Skeletal muscle tissue (tissue), 4 donors: ENCODE data around the gene FOS. TPM values are rescaled to one million over a fixed set of nuclear protein-coding genes. Genes with fewer than 3 reads are reported as not detected.

Experiments
- H3K27ac ChIP-seq: one replicate; pipeline ENCODE4 v1.7.0; 2013; ENCODE audit warnings: mild to moderate bottlenecking, low read depth, low read length, inconsistent platforms
- H3K27me3 ChIP-seq, 3 donors: one replicate each; pipeline ENCODE4 v1.7.0; 2013; ENCODE audit warnings: low read length in 3 of 3; ENCODE audit not compliant: control insufficient read depth in 3 of 3, insufficient read depth in 3 of 3
- H3K36me3 ChIP-seq, 3 donors: one replicate each; pipeline ENCODE4 v1.7.0; 2013; ENCODE audit warnings: low read length in 3 of 3; ENCODE audit not compliant: control insufficient read depth in 3 of 3, insufficient read depth in 3 of 3
- H3K4me1 ChIP-seq, 3 donors: one replicate each; pipeline ENCODE4 v1.7.0; 2013; ENCODE audit warnings: low read length in 3 of 3, mild to moderate bottlenecking in 3 of 3; ENCODE audit not compliant: control insufficient read depth in 3 of 3, insufficient read depth in 3 of 3
- H3K4me3 ChIP-seq, 3 donors: one replicate each; pipeline ENCODE4 v1.7.0; 2013; ENCODE audit warnings: low read length in 3 of 3
- H3K9ac ChIP-seq, 3 donors: one replicate each; pipeline ENCODE4 v1.7.0; 2013; ENCODE audit warnings: low read length in 3 of 3, mild to moderate bottlenecking in 3 of 3, moderate library complexity in 2 of 3, low read depth in 1 of 3
- H3K9me3 ChIP-seq, 3 donors: one replicate each; pipeline ENCODE4 v1.7.0; 2013; ENCODE audit warnings: low read length in 3 of 3; ENCODE audit not compliant: control insufficient read depth in 3 of 3
- total RNA-seq: library from RNA; depleted of rRNA; stranded (reverse); fragments of >200 nt; gene quantifications from one replicate; pipeline ENCODE4 v1.2.3, GENCODE V29; 2014
- donor health status: Osteomylitis.

The FOS gene
- total RNA-seq, 1 donor from 2014 or later: 134 TPM

DNA sequence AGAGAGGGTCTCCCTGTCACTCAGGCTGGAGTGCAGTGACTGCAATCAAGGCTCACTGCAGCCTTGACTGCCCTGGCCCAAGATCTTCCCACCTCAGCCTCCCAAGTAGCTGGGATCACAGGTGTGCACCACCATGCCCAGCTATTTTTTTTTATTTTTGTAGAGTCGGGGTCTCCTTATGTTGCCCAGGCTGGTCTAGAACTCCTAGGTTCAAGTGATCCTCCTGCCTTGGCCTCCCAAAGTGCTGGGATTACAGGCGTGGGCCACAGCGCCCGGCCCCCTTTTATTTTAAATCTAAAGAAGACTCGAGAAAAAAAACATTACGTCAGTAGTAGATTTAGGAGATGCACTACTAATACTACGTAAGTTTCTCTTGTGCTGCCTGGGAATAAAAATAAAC, 14.3 kb downstream of the FOS start:
- Histone ChIP-seq H3K4me1 (peaks cover 23 to 37% (median 24%) of the 10 kb centered on the region in 3 donors), H3K27ac (peak overlapping the region; percentile 94), H3K27me3 (no peaks in the 10 kb centered on the region), H3K9me3 (no peaks in the 10 kb centered on the region), H3K9ac (no peak overlapping the region), H3K4me3 (no peak overlapping the region), H3K36me3 (no peaks in the 10 kb centered on the region)

DNA sequence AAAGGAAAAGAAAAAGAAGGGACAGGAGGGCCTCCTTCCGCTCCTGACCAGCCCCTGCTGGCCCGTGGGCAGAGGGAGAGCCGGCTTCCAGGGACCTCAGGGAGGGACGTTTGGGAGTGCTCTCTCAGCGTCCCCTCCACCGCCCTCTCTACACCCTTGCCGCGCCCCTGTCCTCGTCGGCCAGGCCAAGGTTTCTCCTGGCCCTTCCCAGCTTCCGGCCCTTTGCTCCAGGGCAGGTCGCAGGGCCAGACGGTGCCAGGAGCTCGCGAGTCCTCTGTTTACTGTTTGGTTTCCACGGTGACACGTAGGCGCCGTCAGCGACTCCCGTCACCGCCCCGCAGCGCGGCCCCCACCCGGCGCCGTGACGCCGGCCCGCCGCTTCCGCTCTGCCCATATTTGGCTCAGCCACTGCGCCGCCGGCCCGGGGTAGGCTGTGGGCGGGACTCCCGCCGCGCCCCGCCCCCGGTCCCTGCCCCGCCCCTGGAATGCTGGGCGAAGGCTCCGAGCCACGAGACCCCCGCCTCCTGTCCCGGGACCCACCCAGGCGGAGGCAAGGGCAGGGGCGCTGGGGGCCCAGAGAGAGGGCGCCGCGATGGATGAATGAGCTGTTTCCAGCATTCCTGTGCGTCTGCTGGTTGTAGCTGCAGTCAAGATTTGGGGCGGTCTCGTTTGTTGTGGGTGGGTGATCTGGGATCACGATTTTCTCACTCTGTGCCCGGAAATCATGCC, 15.5 kb downstream of the FOS start:
- H3K27me3 ChIP-seq: no peaks in the 10 kb centered on the region
- H3K9me3 ChIP-seq: no peaks in the 10 kb centered on the region
- H3K36me3 ChIP-seq: no peaks in the 10 kb centered on the region
- peak overlapping the region; percentile 78 to 89 (median 83) for H3K4me3 ChIP-seq
- peak overlapping the region; percentile 84 to 90 (median 87) for H3K9ac ChIP-seq
- H3K27ac ChIP-seq: peak overlapping the region; percentile 94
- H3K4me1 ChIP-seq: peaks cover 19 to 32% (median 19%) of the 10 kb centered on the region in 3 donors

DNA sequence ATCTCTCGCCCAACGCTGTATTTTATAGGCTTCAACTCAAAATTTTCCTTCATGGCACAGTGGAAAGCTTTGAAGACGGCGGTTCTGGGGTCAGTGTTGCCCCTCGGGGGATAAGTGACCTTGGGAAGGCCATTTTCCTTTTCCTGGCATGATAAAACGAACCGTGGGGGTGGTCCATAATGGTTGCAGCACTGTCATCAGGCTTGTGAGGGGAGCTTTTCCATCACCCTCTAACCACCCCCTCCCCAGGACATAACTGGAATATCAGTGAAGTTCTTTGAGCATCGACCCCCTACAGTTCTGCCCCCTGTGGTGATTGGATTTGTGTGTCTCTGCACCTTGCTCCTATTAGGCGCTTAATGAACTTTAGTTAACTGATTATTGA, 16.0 kb downstream of the FOS start:
- Histone ChIP-seq H3K4me1 (peaks cover 19 to 32% (median 19%) of the 10 kb centered on the region in 3 donors), H3K36me3 (no peaks in the 10 kb centered on the region), H3K27ac (peak overlapping the region; percentile 94), H3K9ac (peak overlapping the region; percentile 78 to 81 (median 79)), H3K4me3 (peak overlapping the region; percentile 78 to 89 (median 83)), H3K27me3 (no peaks in the 10 kb centered on the region), H3K9me3 (no peaks in the 10 kb centered on the region)

DNA sequence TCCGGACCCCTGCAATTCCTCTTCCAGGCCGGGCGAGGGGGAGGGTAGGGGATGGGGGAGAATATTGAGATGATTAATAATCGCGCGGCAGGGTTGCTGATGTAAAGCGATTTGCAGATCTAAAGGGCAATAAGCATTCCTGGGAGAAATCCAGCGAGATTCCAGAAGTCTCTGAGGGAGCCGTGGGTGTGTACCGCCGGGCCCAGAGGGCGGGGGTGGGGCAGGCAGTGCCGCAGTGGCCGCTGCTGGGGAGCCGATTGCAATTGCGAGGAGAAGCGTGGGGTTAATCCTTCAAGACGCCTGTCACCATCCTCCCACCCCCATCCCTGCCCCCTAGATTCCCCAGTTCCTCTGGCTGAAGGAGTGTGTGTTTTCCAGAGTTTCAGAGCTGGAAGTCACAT, 16.4 kb downstream of the FOS start:
- peaks cover 19 to 32% (median 19%) of the 10 kb centered on the region in 3 donors for H3K4me1 ChIP-seq
- no peaks in the 10 kb centered on the region for H3K9me3 ChIP-seq
- peak overlapping the region; percentile 94 for H3K27ac ChIP-seq
- peak overlapping the region; percentile 78 to 89 (median 83) for H3K4me3 ChIP-seq
- H3K36me3 ChIP-seq: no peaks in the 10 kb centered on the region
- peak overlapping the region; percentile 78 to 81 (median 79) for H3K9ac ChIP-seq
- no peaks in the 10 kb centered on the region for H3K27me3 ChIP-seq

DNA sequence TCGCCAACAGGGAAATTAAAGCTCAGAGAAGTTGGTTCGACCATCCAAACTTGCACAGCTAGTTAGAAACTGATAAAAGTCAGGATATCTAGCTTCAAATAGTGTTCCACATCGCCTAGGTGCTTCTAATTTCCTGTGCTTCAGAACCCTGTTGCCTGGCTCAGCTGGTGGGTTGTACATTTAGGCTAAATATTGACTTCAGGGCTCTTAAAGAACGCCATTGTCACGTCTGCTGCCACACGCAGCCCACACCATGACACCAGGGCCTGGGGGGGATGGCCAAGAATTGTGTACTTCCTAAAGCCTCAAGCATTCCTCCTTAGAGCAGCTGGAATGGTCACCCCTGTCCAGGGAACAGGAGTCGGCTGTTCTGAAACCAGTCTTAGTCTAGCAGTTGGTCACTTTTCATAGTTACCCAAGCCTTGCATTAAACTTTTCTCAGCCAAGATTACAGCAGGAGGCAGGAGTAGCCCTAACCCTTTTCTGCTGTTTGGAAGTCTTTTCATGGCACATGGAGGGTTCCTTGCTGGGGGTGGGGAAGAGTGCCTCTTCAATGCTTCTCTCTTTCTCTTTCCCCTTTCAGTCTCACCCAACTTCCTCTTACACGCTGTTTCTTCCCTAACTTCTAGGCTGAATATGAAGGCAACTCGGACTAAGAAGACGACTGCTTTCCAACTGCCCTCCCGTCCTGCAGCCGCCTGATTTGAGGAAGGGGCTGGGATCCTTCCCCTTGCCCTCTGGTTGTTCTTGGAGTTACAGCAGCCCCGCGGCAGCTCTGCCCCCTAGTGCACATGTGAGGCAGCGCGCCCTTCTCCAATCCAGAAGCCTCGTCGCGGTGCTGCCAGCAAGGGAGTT, 17.1 kb downstream of the FOS start:
- Histone ChIP-seq H3K9me3 (no peaks in the 10 kb centered on the region), H3K9ac (peak overlapping the region; percentile 78 to 81 (median 79)), H3K4me3 (peak overlapping the region; percentile 78 to 89 (median 83)), H3K27me3 (no peaks in the 10 kb centered on the region), H3K4me1 (peaks cover 19 to 32% (median 19%) of the 10 kb centered on the region in 3 donors), H3K36me3 (no peaks in the 10 kb centered on the region), H3K27ac (peak overlapping the region; percentile 94)

DNA sequence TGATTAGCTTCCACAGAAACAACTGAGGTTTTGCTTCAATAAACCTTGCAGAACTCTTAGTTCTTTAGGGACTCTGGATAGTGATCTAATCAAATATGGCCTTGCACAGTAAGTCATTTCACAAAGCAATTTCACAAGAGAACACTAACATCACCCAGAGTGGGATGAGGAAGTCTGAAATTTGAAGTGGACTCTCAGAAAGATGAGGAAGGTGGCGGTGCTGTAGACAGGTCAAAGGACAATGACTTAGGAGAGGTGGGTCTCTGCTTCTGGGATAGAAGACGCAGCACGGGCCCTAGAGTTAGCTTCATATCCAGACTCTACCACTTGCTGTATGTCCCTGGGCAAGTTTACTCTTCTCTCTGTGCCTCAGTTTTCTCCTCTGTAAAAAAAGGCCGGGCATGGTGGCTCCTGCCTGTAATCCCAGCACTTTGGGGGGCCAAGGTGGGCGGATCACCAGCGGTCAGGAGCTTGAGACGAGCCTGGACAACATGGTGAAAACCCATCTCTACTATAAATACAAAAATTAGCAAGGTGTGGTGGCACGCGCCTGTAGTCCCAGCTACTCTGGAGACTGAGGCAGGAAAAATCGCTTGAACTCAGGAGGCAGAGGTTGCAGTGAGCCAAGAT, 18.9 kb downstream of the FOS start:
- no peaks in the 10 kb centered on the region for H3K36me3 ChIP-seq
- H3K27ac ChIP-seq: no peak overlapping the region
- H3K4me3 ChIP-seq: no peak overlapping the region
- H3K9me3 ChIP-seq: no peaks in the 10 kb centered on the region
- H3K27me3 ChIP-seq: no peaks in the 10 kb centered on the region
- peaks cover 19 to 32% (median 21%) of the 10 kb centered on the region in 3 donors for H3K4me1 ChIP-seq
- H3K9ac ChIP-seq: no peak overlapping the region

DNA sequence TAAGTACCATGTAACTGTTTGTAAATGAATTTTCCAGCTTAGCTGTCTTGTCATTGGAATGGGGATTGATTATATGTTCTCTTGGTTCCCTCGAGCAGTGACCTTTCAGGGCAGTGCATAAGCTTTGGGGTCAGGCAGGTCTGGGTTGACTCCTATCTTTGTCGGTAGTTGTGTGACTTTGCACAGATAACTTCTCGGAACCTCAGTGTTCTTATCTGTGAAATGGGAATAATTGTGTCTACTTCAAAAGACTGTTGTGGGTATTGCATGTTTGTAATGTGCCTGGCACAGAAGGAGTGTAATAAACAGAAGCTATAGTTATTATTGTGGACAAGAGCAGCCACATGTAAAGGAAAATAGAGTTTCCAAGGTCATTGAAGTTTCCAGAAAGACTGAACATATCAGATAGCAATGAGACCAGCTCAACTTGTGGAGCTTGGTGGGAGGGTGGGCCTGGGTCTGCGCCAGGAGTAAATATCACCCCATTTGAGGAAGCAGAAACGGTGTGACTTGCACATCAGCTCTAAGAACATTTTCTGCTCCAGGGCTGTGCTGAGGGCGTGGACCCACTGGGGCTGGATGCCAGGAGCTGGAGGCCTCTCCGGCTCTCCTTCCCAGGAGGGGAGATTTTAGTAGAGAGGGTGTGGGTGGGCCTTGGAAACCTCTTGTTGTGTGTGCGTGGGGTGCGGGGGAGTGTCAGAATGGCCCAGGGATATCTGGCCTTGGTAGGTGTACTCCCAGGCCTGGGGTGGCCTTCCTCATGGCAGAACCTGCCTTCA, 19.7 kb downstream of the FOS start:
- Histone ChIP-seq H3K27ac (peak overlapping the region; percentile 34), H3K4me1 (peaks cover 19 to 30% (median 20%) of the 10 kb centered on the region in 3 donors)

DNA sequence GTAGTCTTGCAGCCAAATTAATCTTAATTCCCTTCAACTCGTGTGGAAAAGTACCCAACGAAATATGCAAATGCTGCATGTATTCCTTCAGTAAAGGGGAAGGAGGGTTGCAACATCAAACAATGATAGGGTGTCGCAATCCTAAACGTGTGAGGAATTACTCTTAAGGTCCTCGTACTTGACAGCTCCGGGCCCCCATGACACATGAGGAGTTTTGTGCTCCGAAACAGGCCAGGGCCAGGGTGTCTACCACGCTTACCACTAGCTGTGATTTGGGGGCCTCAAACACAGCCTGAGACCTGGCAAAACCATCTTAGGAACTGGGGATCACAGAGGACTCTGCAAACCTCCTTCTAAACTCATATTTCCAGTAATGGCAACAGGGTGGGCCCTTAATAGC, 20.4 kb downstream of the FOS start:
- H3K27ac ChIP-seq: peak overlapping the region; percentile 45
- peaks cover 19 to 25% (median 19%) of the 10 kb centered on the region in 3 donors for H3K4me1 ChIP-seq
- H3K9me3 ChIP-seq: no peaks in the 10 kb centered on the region
- H3K27me3 ChIP-seq: no peaks in the 10 kb centered on the region
- no peaks in the 10 kb centered on the region for H3K36me3 ChIP-seq
- no peak overlapping the region for H3K9ac ChIP-seq
- H3K4me3 ChIP-seq: no peak overlapping the region

More for the DNA sequence above, 19.7 kb downstream of the FOS start:
- no peaks in the 10 kb centered on the region for H3K9me3 ChIP-seq
- no peaks in the 10 kb centered on the region for H3K27me3 ChIP-seq
- no peak overlapping the region for H3K9ac ChIP-seq
- no peaks in the 10 kb centered on the region for H3K36me3 ChIP-seq
- H3K4me3 ChIP-seq: no peak overlapping the region

DNA sequence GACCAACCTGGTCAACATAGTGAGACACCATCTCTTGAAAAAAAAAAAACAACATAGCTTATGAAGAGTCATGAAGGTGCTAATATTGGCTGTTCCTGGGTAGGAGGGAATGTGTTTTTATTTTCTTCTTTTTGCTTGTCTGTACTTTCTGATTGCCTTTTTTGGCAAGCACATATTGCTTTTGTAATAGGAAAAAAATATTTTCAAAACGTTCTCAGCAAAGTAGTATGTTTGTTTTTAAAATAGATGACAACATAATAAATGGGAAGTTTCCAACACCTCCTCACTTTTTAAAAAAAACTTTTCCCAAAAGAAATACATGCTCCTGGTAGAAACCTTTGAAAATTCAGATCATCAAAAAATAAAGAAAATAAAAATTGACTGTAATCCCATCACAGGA, 20.9 kb downstream of the FOS start:
- no peak overlapping the region for H3K9ac ChIP-seq
- H3K36me3 ChIP-seq: no peaks in the 10 kb centered on the region
- H3K9me3 ChIP-seq: no peaks in the 10 kb centered on the region
- H3K4me3 ChIP-seq: no peak overlapping the region
- peak overlapping the region; percentile 45 for H3K27ac ChIP-seq
- no peaks in the 10 kb centered on the region for H3K27me3 ChIP-seq
- peaks cover 16 to 22% (median 17%) of the 10 kb centered on the region in 3 donors for H3K4me1 ChIP-seq
